ENCODE results near the gene IGFLR1.

IGFLR1 gene

DNA sequence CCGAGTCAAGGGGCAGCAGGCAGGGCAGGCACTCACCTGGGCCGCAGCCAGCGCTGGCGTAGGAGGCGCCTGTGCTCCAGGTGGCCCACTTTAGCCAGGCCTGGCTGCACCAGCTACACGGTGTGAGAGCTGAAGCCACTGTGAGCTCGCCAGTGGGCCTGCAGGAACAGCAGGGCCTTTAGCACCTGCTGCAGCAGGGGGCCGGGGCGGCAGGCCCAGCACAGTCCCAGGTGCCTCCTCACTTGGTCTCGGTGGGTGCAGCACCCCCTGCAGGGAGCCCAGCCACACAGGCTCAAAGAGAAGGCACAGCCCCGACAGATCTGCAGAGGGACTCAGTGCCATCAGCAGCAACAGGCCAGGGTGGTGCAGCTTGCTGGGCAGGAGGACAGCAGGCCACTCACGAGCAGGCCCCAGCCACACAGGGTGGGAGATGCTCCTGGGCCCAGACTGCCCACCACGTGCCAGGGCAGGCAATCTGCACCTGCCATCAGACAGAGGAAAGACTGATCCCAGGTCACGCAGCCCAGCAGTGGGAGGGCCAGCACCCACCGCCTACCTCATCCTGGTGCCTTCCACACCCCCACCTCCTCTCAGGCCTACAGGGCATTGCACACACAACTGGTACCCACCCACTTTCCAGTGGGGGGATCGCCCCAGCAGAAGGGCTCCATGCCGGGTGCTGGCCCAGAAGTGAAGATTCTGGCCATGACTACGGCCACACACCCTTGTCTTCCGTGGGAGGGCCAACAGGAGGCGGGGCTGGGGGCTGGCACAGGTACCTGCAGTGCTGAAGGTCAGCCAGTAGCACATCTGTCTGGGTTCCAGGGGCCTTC, 48.9 kb upstream of the IGFLR1 start (continued):
- TF ChIP-seq, protein P1, sequence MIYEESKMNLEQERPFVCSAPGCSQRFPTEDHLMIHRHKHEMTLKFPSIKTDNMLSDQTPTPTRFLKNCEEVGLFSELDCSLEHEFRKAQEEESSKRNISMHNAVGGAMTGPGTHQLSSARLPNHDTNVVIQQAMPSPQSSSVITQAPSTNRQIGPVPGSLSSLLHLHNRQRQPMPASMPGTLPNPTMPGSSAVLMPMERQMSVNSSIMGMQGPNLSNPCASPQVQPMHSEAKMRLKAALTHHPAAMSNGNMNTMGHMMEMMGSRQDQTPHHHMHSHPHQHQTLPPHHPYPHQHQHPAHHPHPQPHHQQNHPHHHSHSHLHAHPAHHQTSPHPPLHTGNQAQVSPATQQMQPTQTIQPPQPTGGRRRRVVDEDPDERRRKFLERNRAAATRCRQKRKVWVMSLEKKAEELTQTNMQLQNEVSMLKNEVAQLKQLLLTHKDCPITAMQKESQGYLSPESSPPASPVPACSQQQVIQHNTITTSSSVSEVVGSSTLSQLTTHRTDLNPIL (CRISPR knock-in tag; IDR thresholded peaks at IDR 0.05; ENCODE audit: low read depth) = no peak
- no peak for TF ChIP-seq SNAI2 (CRISPR knock-in tag; IDR thresholded peaks at IDR 0.05)
- TF ChIP-seq, protein P2, sequence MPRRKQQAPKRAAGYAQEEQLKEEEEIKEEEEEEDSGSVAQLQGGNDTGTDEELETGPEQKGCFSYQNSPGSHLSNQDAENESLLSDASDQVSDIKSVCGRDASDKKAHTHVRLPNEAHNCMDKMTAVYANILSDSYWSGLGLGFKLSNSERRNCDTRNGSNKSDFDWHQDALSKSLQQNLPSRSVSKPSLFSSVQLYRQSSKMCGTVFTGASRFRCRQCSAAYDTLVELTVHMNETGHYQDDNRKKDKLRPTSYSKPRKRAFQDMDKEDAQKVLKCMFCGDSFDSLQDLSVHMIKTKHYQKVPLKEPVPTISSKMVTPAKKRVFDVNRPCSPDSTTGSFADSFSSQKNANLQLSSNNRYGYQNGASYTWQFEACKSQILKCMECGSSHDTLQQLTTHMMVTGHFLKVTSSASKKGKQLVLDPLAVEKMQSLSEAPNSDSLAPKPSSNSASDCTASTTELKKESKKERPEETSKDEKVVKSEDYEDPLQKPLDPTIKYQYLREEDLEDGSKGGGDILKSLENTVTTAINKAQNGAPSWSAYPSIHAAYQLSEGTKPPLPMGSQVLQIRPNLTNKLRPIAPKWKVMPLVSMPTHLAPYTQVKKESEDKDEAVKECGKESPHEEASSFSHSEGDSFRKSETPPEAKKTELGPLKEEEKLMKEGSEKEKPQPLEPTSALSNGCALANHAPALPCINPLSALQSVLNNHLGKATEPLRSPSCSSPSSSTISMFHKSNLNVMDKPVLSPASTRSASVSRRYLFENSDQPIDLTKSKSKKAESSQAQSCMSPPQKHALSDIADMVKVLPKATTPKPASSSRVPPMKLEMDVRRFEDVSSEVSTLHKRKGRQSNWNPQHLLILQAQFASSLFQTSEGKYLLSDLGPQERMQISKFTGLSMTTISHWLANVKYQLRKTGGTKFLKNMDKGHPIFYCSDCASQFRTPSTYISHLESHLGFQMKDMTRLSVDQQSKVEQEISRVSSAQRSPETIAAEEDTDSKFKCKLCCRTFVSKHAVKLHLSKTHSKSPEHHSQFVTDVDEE (CRISPR knock-in tag; IDR thresholded peaks at IDR 0.05) = no peak

DNA sequence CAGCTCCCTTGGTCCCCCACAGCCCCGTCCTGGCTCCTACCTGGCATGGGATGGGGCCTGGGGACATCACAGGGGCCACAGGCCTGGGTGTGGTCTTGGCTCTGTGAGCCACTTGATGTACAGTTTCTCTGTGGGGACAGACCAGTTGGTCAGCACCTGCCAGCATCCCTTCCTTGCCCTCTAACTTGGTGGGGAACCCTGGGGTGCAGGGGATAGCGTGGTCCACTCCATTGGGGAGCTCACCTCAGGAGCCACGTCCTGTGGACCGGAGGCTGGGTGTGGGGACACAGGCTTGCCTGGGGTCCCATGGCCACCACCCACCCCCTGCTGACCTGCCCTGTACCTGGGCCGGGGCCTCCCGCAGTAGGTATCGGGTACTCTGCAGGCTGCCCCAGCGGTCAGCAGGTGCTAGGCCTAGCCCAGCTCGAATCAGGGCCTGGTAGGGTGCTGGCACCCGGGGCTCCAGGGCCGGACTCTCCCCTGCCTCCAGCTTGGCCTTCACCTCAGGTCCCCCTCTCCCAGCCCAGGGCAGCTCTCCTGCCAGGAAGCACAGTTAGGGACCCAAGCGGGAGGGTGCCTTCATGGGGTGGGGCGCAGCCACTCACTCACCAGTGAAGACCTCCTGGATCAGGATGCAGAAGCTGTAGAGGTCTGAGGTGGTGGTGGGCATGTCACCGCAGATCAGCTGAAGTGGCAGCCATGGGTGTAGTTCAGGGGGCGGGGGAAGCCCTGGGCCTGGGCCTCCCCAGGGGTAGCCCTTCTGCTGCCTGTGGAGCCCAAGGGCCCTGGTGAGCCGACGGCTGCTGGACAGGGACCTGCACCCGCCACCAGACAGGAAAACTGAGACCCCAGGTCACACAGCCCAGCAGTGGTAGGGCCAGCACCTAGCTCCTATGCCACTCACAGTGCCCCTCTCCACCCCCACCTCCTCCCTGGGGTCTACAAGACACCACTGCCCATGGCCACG, 48.0 kb upstream of the IGFLR1 start:
- peak; percentile 5; the same call in 2 of the 3 replicates for ATAC-seq
- TF ChIP-seq ESRRG (CRISPR knock-in tag; IDR thresholded peaks at IDR 0.05) (no peak), ZNF8 (CRISPR knock-in tag; IDR thresholded peaks at IDR 0.05) (no peak), PPARA (CRISPR knock-in tag; IDR thresholded peaks at IDR 0.05; ENCODE audit: borderline replicate concordance) (no peak), ISL1 (CRISPR knock-in tag; IDR thresholded peaks at IDR 0.05) (no peak), ZC3H10 (CRISPR knock-in tag; IDR thresholded peaks at IDR 0.05) (no peak)

DNA sequence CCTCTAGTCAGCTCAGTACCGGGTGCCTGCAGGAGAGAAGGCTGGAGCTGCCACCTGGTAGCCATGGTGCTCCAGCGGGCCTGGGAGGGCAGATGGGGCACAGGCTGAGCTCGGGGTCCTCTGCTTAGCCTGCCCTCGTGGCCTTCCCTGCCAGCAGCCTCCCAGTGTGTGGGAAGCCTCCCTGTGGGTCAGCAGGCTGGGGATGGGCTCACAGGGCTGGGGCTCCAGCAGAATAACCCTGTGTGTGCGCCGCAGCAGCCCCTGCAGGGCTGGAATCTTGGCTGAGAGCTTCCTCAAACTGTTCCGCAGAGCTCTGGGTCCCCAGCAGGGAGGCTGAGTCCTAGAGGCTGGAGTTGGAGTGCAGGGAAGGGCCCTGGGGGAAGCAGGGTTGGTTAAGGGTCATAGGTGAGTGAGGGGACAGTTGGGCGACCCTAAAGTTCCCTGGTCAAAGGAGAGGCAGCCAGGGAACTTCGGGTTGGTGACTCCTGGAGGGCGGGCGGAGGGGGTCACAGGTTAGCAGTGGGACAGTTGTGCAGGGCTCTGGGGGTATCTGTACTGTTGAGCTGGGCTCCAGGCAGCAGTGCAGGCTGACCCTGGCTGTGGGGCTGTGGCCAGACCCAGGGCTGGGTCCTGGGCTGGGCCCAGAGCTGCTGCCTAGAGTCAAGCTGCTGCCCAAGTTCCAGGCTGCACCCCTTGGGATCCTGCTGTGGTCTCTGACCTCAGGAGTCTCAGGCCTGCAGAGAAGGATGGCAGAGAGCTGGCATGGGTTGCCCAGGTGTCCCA, 47.1 kb upstream of the IGFLR1 start:
- ATAC-seq = peak; percentile 6; the same call in 1 of the 3 replicates
- TF ChIP-seq ARNTL (CRISPR knock-in tag; IDR thresholded peaks at IDR 0.05; ENCODE audit: borderline replicate concordance, low read depth) (no peak), BACH2 (CRISPR knock-in tag; IDR thresholded peaks at IDR 0.05; ENCODE audit: borderline replicate concordance) (no peak), ZNF70 (CRISPR knock-in tag; IDR thresholded peaks at IDR 0.05) (no peak), ZNF8 (CRISPR knock-in tag; IDR thresholded peaks at IDR 0.05) (no peak), ISL1 (CRISPR knock-in tag; IDR thresholded peaks at IDR 0.05) (no peak), PPARA (CRISPR knock-in tag; IDR thresholded peaks at IDR 0.05; ENCODE audit: borderline replicate concordance) (no peak), OSR1 (CRISPR knock-in tag; IDR thresholded peaks at IDR 0.05) (no peak), ZFP30 (CRISPR knock-in tag; IDR thresholded peaks at IDR 0.05) (no peak), CSDC2 (CRISPR knock-in tag; IDR thresholded peaks at IDR 0.05) (no peak), SNAI2 (CRISPR knock-in tag; IDR thresholded peaks at IDR 0.05) (no peak)
- TF ChIP-seq, protein P3, sequence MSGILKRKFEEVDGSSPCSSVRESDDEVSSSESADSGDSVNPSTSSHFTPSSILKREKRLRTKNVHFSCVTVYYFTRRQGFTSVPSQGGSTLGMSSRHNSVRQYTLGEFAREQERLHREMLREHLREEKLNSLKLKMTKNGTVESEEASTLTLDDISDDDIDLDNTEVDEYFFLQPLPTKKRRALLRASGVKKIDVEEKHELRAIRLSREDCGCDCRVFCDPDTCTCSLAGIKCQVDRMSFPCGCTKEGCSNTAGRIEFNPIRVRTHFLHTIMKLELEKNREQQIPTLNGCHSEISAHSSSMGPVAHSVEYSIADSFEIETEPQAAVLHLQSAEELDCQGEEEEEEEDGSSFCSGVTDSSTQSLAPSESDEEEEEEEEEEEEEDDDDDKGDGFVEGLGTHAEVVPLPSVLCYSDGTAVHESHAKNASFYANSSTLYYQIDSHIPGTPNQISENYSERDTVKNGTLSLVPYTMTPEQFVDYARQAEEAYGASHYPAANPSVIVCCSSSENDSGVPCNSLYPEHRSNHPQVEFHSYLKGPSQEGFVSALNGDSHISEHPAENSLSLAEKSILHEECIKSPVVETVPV (CRISPR knock-in tag; IDR thresholded peaks at IDR 0.05) = no peak
- TF ChIP-seq, protein P1 (CRISPR knock-in tag; IDR thresholded peaks at IDR 0.05; ENCODE audit: low read depth) = no peak
- TF ChIP-seq, protein P2 (CRISPR knock-in tag; IDR thresholded peaks at IDR 0.05) = no peak

Measured in SK-N-SH treated with all-trans-retinoic acid at 6 μM for 48 hours (cell line).